Measurements from ENCODE around the gene SLC15A2. TPM values are rescaled to one million over a fixed set of nuclear protein-coding genes. Genes with fewer than 3 reads are reported as not detected.

SLC15A2 gene
- polyA plus RNA-seq, 1 donor (not counting 4 experiments of a cell fraction or from before 2014, with no cell fraction given) = 2.6 TPM

GRCh38 chr3:121958801-121959200 is 64.6 kb downstream of the SLC15A2 start:
- DNase-seq (ENCODE audit: low read depth, low spot score) (no peak), FAIRE-seq (no peak)
- no peak overlapping the region for H3K27ac ChIP-seq (ENCODE audit: control insufficient read depth, insufficient read depth, low read length)
- no peak for TF ChIP-seq EZH2 (IDR thresholded peaks at IDR 0.05; ENCODE audit: low read length)
- TF ChIP-seq, protein P1, sequence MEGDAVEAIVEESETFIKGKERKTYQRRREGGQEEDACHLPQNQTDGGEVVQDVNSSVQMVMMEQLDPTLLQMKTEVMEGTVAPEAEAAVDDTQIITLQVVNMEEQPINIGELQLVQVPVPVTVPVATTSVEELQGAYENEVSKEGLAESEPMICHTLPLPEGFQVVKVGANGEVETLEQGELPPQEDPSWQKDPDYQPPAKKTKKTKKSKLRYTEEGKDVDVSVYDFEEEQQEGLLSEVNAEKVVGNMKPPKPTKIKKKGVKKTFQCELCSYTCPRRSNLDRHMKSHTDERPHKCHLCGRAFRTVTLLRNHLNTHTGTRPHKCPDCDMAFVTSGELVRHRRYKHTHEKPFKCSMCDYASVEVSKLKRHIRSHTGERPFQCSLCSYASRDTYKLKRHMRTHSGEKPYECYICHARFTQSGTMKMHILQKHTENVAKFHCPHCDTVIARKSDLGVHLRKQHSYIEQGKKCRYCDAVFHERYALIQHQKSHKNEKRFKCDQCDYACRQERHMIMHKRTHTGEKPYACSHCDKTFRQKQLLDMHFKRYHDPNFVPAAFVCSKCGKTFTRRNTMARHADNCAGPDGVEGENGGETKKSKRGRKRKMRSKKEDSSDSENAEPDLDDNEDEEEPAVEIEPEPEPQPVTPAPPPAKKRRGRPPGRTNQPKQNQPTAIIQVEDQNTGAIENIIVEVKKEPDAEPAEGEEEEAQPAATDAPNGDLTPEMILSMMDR (optimal IDR thresholded peaks at IDR 0.05 in 1 of 3, IDR thresholded peaks at IDR 0.05 in 1 of 3, conservative IDR thresholded peaks at IDR 0.05 in 1 of 3; ENCODE audit: extremely low read depth in 1 of 3, insufficient read depth in 2 of 3, low read length in 3 of 3) = no peak
- no peaks in the 10 kb centered on the region for H3K79me2 ChIP-seq (ENCODE audit: control insufficient read depth, insufficient read depth, low read length)
- no peaks in the 10 kb centered on the region for H3K27me3 ChIP-seq (ENCODE audit: control insufficient read depth, extremely low read depth, insufficient read depth, low read length)
- no peaks in the 10 kb centered on the region for H4K20me1 ChIP-seq (ENCODE audit: control insufficient read depth, extremely low read depth, insufficient read depth, low read length)
- no peak overlapping the region for H3K9ac ChIP-seq (ENCODE audit: control insufficient read depth, extremely low read depth, insufficient read depth, low read length)
- H2AFZ ChIP-seq (ENCODE audit: control insufficient read depth, low read length) = no peak overlapping the region
- H3K4me2 ChIP-seq (ENCODE audit: control insufficient read depth, extremely low read depth, insufficient read depth, low read depth, low read length) = no peak overlapping the region
- no peak overlapping the region for H3K4me3 ChIP-seq (ENCODE audit: control insufficient read depth in 2 of 3, extremely low read depth in 1 of 3, insufficient read depth in 2 of 3, low read depth in 1 of 3, low read length in 3 of 3)
- H3K9me1 ChIP-seq (ENCODE audit: control insufficient read depth, extremely low read depth, insufficient read depth, low read length) = no peaks in the 10 kb centered on the region
- no peaks in the 10 kb centered on the region for H3K4me1 ChIP-seq (ENCODE audit: control insufficient read depth, extremely low read depth, insufficient read depth, low read length)
- dilution Hi-C loops (cut with MboI; ENCODE audit: extremely low pct_ligation_motif_present, low sequenced_read_pairs) = no loop called here
- no peaks in the 10 kb centered on the region for H3K36me3 ChIP-seq (ENCODE audit: control insufficient read depth in 2 of 2, extremely low read depth in 1 of 2, insufficient read depth in 2 of 2, low read length in 2 of 2)
- no peaks in the 10 kb centered on the region for H3K9me3 ChIP-seq (ENCODE audit: control insufficient read depth, low read depth, low read length)

- Histone ChIP-seq H3K9ac (ENCODE audit: control insufficient read depth, extremely low read depth, insufficient read depth, low read length) (no peak overlapping the region), H3K4me2 (ENCODE audit: control insufficient read depth, extremely low read depth, insufficient read depth, low read depth, low read length) (no peak overlapping the region), H3K79me2 (ENCODE audit: control insufficient read depth, insufficient read depth, low read length) (no peaks in the 10 kb centered on the region), H3K36me3 (ENCODE audit: control insufficient read depth in 2 of 2, extremely low read depth in 1 of 2, insufficient read depth in 2 of 2, low read length in 2 of 2) (no peaks in the 10 kb centered on the region), H3K9me1 (ENCODE audit: control insufficient read depth, extremely low read depth, insufficient read depth, low read length) (no peaks in the 10 kb centered on the region), H3K27me3 (ENCODE audit: control insufficient read depth, extremely low read depth, insufficient read depth, low read length) (no peaks in the 10 kb centered on the region), H3K4me1 (ENCODE audit: control insufficient read depth, extremely low read depth, insufficient read depth, low read length) (no peaks in the 10 kb centered on the region), H3K9me3 (ENCODE audit: control insufficient read depth, low read depth, low read length) (no peaks in the 10 kb centered on the region), H3K27ac (ENCODE audit: control insufficient read depth, insufficient read depth, low read length) (no peak overlapping the region), H3K4me3 (ENCODE audit: control insufficient read depth in 2 of 3, extremely low read depth in 1 of 3, insufficient read depth in 2 of 3, low read depth in 1 of 3, low read length in 3 of 3) (no peak overlapping the region), H4K20me1 (ENCODE audit: control insufficient read depth, extremely low read depth, insufficient read depth, low read length) (no peaks in the 10 kb centered on the region), H2AFZ (ENCODE audit: control insufficient read depth, low read length) (no peak overlapping the region)
- no peak for TF ChIP-seq EZH2 (IDR thresholded peaks at IDR 0.05; ENCODE audit: low read length)
- TF ChIP-seq, protein P1 (optimal IDR thresholded peaks at IDR 0.05 in 1 of 3, IDR thresholded peaks at IDR 0.05 in 1 of 3, conservative IDR thresholded peaks at IDR 0.05 in 1 of 3; ENCODE audit: extremely low read depth in 1 of 3, insufficient read depth in 2 of 3, low read length in 3 of 3) = no peak
- no peak for FAIRE-seq
- DNase-seq (ENCODE audit: low read depth, low spot score) = no peak
- dilution Hi-C loops (cut with MboI; ENCODE audit: extremely low pct_ligation_motif_present, low sequenced_read_pairs) = no loop called here
Measured at GRCh38 chr3:121961283-121961682, 67.1 kb downstream of the SLC15A2 start.
